Calu3 (cell line): ENCODE measurements around the gene MAZ. TPM values are rescaled to one million over a fixed set of nuclear protein-coding genes. Genes with fewer than 3 reads are reported as not detected.

ENCODE experiments used
- BruUV-seq: library from RNA; stranded (reverse); fragments of 400-500 nt; replicated peaks from 2 replicates; lab custom pipeline; 2021; lab: Mats Ljungman, UMichigan
- CTCF ChIA-PET: fragments of 300-600 bp; sonication (Branson Sonifier 250); formaldehyde crosslinking; loops from one replicate; lab custom pipeline; 2022; ENCODE audit warnings: antibody characterized with exemption; lab: Charles Lee
- DNase-seq: peaks from one replicate; pipeline ENCODE4 v3.0.0; 2022
- H3K27ac Mint-ChIP-seq: one replicate; pipeline ENCODE4 v1.8.0; 2022; ENCODE audit warnings: mixed read lengths; ENCODE audit not compliant: unreplicated experiment
- H3K27me3 Mint-ChIP-seq: one replicate; pipeline ENCODE4 v1.8.0; 2022; ENCODE audit warnings: mixed read lengths; ENCODE audit not compliant: unreplicated experiment
- H3K36me3 Mint-ChIP-seq: one replicate; pipeline ENCODE4 v1.8.0; 2022; ENCODE audit warnings: mild to moderate bottlenecking, moderate library complexity, mixed read lengths; ENCODE audit not compliant: insufficient read depth, unreplicated experiment
- H3K4me1 Mint-ChIP-seq: one replicate; pipeline ENCODE4 v1.8.0; 2022; ENCODE audit warnings: mild to moderate bottlenecking, low read depth, mixed read lengths; ENCODE audit not compliant: unreplicated experiment
- H3K4me3 Mint-ChIP-seq: one replicate; pipeline ENCODE4 v1.8.0; 2022; ENCODE audit warnings: mild to moderate bottlenecking, low read depth, moderate library complexity, mixed read lengths; ENCODE audit not compliant: unreplicated experiment
- H3K9me3 Mint-ChIP-seq: one replicate; pipeline ENCODE4 v1.8.0; 2022; ENCODE audit warnings: low read depth, mixed read lengths; ENCODE audit not compliant: unreplicated experiment
- CTCF ChIP-seq: fragments of 200-600 bp; IDR thresholded peaks from one replicate; pipeline ENCODE4 v1.8.0; 2022; ENCODE audit warnings: antibody characterized with exemption; ENCODE audit not compliant: unreplicated experiment
- intact Hi-C: fragments of 100-400 bp; cut with micrococcal nuclease; formaldehyde crosslinking; loops from one replicate; pipeline ENCODE4 v1.10.0; 2022; ENCODE audit not compliant: unreplicated experiment
- total RNA-seq: library from RNA; stranded (reverse); gene quantifications from 2 replicates; pipeline ENCODE4 v1.2.3, GENCODE V29; 2022

Gene MAZ
- total RNA-seq, 1 experiment from 2014 or later = 257 TPM

GRCh38 chr16:29837841-29838240, 31.5 kb downstream of the MAZ start:
- intact Hi-C loops = no loop called here
- no peak for DNase-seq
- no peak overlapping the region for H3K27ac Mint-ChIP-seq
- peaks cover 76% of the 10 kb centered on the region for H3K36me3 Mint-ChIP-seq
- no peaks in the 10 kb centered on the region for H3K4me1 Mint-ChIP-seq
- no peak for TF ChIP-seq CTCF
- H3K27me3 Mint-ChIP-seq = no peaks in the 10 kb centered on the region
- CTCF ChIA-PET = interaction anchor here (0.9 to 1.4 kb wide), 2 partner anchors 10 to 21 kb away, joined by 4 read pairs; partner anchors contain the start of gene PAGR1
- no TSS peak for BruUV-seq
- no peak overlapping the region for H3K4me3 Mint-ChIP-seq
- H3K9me3 Mint-ChIP-seq = no peaks in the 10 kb centered on the region

DNA sequence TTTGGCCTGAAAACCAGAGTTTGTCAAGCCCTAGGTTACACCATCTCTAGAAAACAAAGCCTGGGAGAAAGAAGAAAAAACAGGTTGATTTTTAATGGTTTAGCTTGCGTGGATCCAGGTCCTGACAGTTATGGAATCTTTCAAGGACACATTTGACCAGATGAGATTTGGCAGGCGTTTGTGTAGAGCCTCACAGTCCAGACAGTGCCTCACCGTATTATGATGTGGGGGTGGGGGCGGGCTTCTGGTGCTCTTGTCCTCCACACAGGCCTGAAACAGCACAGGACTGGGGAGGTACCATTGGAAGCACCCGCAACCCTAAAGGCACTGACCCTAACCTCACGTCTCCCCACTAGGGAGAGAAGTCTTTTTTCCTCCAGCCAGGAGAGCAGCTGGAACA, 33.5 kb downstream of the MAZ start:
- intact Hi-C loops = no loop called here
- no peak for DNase-seq
- Mint-ChIP-seq H3K4me3 (no peak overlapping the region), H3K36me3 (peaks cover 61% of the 10 kb centered on the region), H3K9me3 (no peaks in the 10 kb centered on the region), H3K4me1 (no peaks in the 10 kb centered on the region), H3K27me3 (no peaks in the 10 kb centered on the region), H3K27ac (no peak overlapping the region)
- CTCF ChIA-PET = interaction anchor here (1.0 kb wide), 1 partner anchor 122 kb away, joined by 7 read pairs; the partner anchor contains the start of gene TMEM219
- BruUV-seq = no TSS peak
- no peak for TF ChIP-seq CTCF

DNA sequence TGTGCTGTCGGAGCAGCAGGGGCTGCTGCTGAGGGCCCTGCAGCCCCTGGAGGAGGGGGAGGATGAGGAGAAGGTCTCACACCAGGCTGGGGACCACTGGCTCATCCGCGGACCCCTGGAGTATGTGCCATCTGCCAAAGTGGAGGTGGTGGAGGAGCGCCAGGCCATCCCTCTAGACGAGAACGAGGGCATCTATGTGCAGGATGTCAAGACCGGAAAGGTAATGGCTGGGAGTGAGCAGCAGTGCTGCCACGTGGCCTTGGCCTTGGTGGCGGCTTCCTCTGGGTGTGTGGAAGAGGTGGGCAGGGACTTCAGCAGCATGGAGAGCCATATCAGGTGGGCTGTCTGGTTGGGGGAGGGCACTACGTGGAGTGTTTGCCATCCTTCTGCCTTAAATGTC, 33.9 kb downstream of the MAZ start:
- Mint-ChIP-seq H3K27me3 (no peaks in the 10 kb centered on the region), H3K36me3 (peaks cover 62% of the 10 kb centered on the region), H3K27ac (no peak overlapping the region), H3K9me3 (no peaks in the 10 kb centered on the region), H3K4me3 (no peak overlapping the region), H3K4me1 (no peaks in the 10 kb centered on the region)
- BruUV-seq = no TSS peak
- TF ChIP-seq CTCF = no peak
- CTCF ChIA-PET = interaction anchor here (1.0 kb wide), 1 partner anchor 122 kb away, joined by 7 read pairs; the partner anchor contains the start of gene TMEM219
- intact Hi-C loops = no loop called here
- DNase-seq = no peak

- H3K4me1 Mint-ChIP-seq = no peaks in the 10 kb centered on the region
- CTCF ChIA-PET = interaction anchor here (0.5 kb wide), 1 partner anchor 13 kb away, joined by 5 read pairs; no protein-coding TSS in a partner anchor
- no peak overlapping the region for H3K4me3 Mint-ChIP-seq
- no peak for TF ChIP-seq CTCF
- peaks cover 66% of the 10 kb centered on the region for H3K36me3 Mint-ChIP-seq
- H3K27me3 Mint-ChIP-seq = no peaks in the 10 kb centered on the region
- intact Hi-C loops = no loop called here
- no peak overlapping the region for H3K27ac Mint-ChIP-seq
- no TSS peak for BruUV-seq
- no peak for DNase-seq
- no peaks in the 10 kb centered on the region for H3K9me3 Mint-ChIP-seq
Observed at GRCh38 chr16:29841631-29842030, 35.3 kb downstream of the MAZ start.
